GM23248 (cell line): Measurements from ENCODE around the gene PSENEN. TPM values are rescaled to one million over a fixed set of nuclear protein-coding genes. Genes with fewer than 3 reads are reported as not detected.
"Not testable (repeated sequence)": the region's sequence is repeated elsewhere in the genome, so short reads cannot be mapped to it uniquely, and the experiment has no call there.

Experiments
- DNase-seq: peaks from one replicate; pipeline ENCODE4 v3.0.0-alpha.2; 2015
- H2AFZ ChIP-seq: fragments of 200-600 bp; sonication (generic); 2 replicates; pipeline ENCODE4 v1.6.1; 2016; ENCODE audit warnings: antibody characterized with exemption
- H3F3A ChIP-seq: fragments of 200-600 bp; sonication (generic); 2 replicates; pipeline ENCODE4 v1.6.1; 2016; ENCODE audit warnings: mild to moderate bottlenecking, antibody characterized with exemption, mixed run types; ENCODE audit not compliant: insufficient read depth
- H3K27ac ChIP-seq: fragments of 200-600 bp; sonication (generic); 2 replicates; pipeline ENCODE4 v1.5.1; 2016; ENCODE audit warnings: mild to moderate bottlenecking
- H3K27me3 ChIP-seq: fragments of 200-600 bp; sonication (generic); replicated peaks from 2 replicates; pipeline ENCODE4 v1.6.1; 2016; ENCODE audit warnings: mild to moderate bottlenecking; ENCODE audit not compliant: insufficient read depth
- H3K36me3 ChIP-seq: fragments of 200-600 bp; sonication (generic); 2 replicates; pipeline ENCODE4 v1.6.1; 2016; ENCODE audit warnings: low read depth, mild to moderate bottlenecking
- H3K4me1 ChIP-seq: fragments of 200-600 bp; sonication (generic); 2 replicates; pipeline ENCODE4 v1.6.1; 2016; ENCODE audit warnings: mild to moderate bottlenecking; ENCODE audit not compliant: insufficient read depth
- H3K4me2 ChIP-seq: fragments of 200-600 bp; sonication (generic); one replicate; pipeline ENCODE4 v1.6.1; 2016; ENCODE audit warnings: mild to moderate bottlenecking; ENCODE audit not compliant: unreplicated experiment
- H3K4me3 ChIP-seq: fragments of 200-600 bp; sonication (generic); 2 replicates; pipeline ENCODE4 v1.5.1; 2016; ENCODE audit warnings: mild to moderate bottlenecking
- H3K79me2 ChIP-seq: fragments of 200-600 bp; sonication (generic); 2 replicates; pipeline ENCODE4 v1.6.1; 2016; ENCODE audit warnings: mild to moderate bottlenecking; ENCODE audit not compliant: insufficient read depth
- H3K9ac ChIP-seq: fragments of 200-600 bp; sonication (generic); 2 replicates; pipeline ENCODE4 v1.6.1; 2016; ENCODE audit warnings: mild to moderate bottlenecking
- H3K9me2 ChIP-seq: fragments of 200-600 bp; sonication (generic); 2 replicates; pipeline ENCODE4 v1.6.1; 2016; ENCODE audit warnings: mixed run types, mild to moderate bottlenecking, moderate library complexity; ENCODE audit not compliant: insufficient read depth
- H3K9me3 ChIP-seq: fragments of 200-600 bp; sonication (generic); one replicate; pipeline ENCODE4 v1.6.1; 2017; ENCODE audit warnings: low read depth
- H4K20me1 ChIP-seq: fragments of 200-600 bp; sonication (generic); 2 replicates; pipeline ENCODE4 v1.6.0; 2016; ENCODE audit not compliant: insufficient read depth
- EZH2 ChIP-seq: fragments of 200-600 bp; sonication (generic); IDR thresholded peaks from 2 replicates; pipeline ENCODE4 v1.6.1; 2018; ENCODE audit warnings: antibody characterized with exemption, mild to moderate bottlenecking; ENCODE audit not compliant: insufficient read depth, poor library complexity, severe bottlenecking
- EZH2phosphoT487 ChIP-seq: fragments of 200-600 bp; sonication (generic); IDR thresholded peaks from 2 replicates; pipeline ENCODE4 v1.6.1; 2018; ENCODE audit warnings: antibody characterized with exemption, moderate library complexity, mild to moderate bottlenecking, low read depth; ENCODE audit not compliant: insufficient read depth
- WGBS, 2 experiments: methylation state at CpG; one replicate each; pipeline ENCODE4 v1.1.6; 2015 to 2017; ENCODE audit warnings: low lambda C conversion rate in 2 of 2, low coverage in 1 of 2; ENCODE audit errors: missing lambda C conversion rate in 2 of 2; 5-methylcytosine and 5-hydroxymethylcytosine counted together
- in situ Hi-C: fragments of 300-500 bp; cut with MboI; formaldehyde crosslinking; loops from 2 replicates; pipeline ENCODE4 v1.15.0; 2020
- polyA plus RNA-seq: library from polyadenylated mRNA; unstranded; fragments of >200 nt; fragmentation: Nextera tagmentation; extraction: Ambion mirVana; gene quantifications from 2 replicates; pipeline ENCODE4 v1.2.1, GENCODE V29; 2016
- total RNA-seq: library from RNA; depleted of rRNA; stranded (reverse); fragments of >200 nt; shearing (Covaris generic); gene quantifications from 2 replicates; pipeline ENCODE4 v1.2.3, GENCODE V29; 2014

PSENEN gene
- total and polyA plus RNA-seq, 2 experiments from 2014 or later, result 21.6 to 108 TPM

- no peaks in the 10 kb centered on the region for H4K20me1 ChIP-seq
- no peaks in the 10 kb centered on the region for H3F3A ChIP-seq
- H3K79me2 ChIP-seq, result no peaks in the 10 kb centered on the region
- peaks cover 5% of the 10 kb centered on the region; the same call in 1 of the 2 replicates for H3K36me3 ChIP-seq
- H2AFZ ChIP-seq, result no peak overlapping the region
- no peaks in the 10 kb centered on the region for H3K27me3 ChIP-seq
- in situ Hi-C loops, result no loop called here
- TF ChIP-seq EZH2 (no peak), EZH2phosphoT487 (no peak)
- no peaks in the 10 kb centered on the region for H3K4me1 ChIP-seq
- 85 to 92% methylated on average over 5 to 11 of the region's 11 CpGs for WGBS, 2 experiments
- H3K4me2 ChIP-seq, result no peak overlapping the region
- DNase-seq, result no peak
- no peak overlapping the region for H3K4me3 ChIP-seq
- H3K9ac ChIP-seq, result no peak overlapping the region
- no peaks in the 10 kb centered on the region for H3K9me2 ChIP-seq
- no peak overlapping the region for H3K27ac ChIP-seq
- H3K9me3 ChIP-seq, result no peaks in the 10 kb centered on the region
Measured at GRCh38 chr19:35766571-35767104, 21.2 kb downstream of the PSENEN start.

- H4K20me1 ChIP-seq, result no peaks in the 10 kb centered on the region
- in situ Hi-C loops, result no loop called here
- TF ChIP-seq EZH2 (no peak), EZH2phosphoT487 (no peak)
- DNase-seq, result no peak
- H3K9ac ChIP-seq, result no peak overlapping the region
- WGBS, 2 experiments, result 85 to 95% methylated on average over 15 to 34 of the region's 34 CpGs
- no peaks in the 10 kb centered on the region for H3K9me3 ChIP-seq
- H3K4me2 ChIP-seq, result no peak overlapping the region
- no peaks in the 10 kb centered on the region for H3K79me2 ChIP-seq
- no peaks in the 10 kb centered on the region for H3K4me1 ChIP-seq
- H3K9me2 ChIP-seq, result no peaks in the 10 kb centered on the region
- no peaks in the 10 kb centered on the region for H3K27me3 ChIP-seq
- H3K27ac ChIP-seq, result no peak overlapping the region
- H3F3A ChIP-seq, result peaks cover 3% of the 10 kb centered on the region
- no peak overlapping the region for H2AFZ ChIP-seq
- no peak overlapping the region for H3K4me3 ChIP-seq
- H3K36me3 ChIP-seq, result no peaks in the 10 kb centered on the region; the same call in 1 of the 2 replicates
Measured at GRCh38 chr19:35767288-35768081, 22.0 kb downstream of the PSENEN start.

GRCh38 chr19:35768082-35768421, 22.6 kb downstream of the PSENEN start:
- H3K9ac ChIP-seq, result no peak overlapping the region
- H3K36me3 ChIP-seq, result no peaks in the 10 kb centered on the region; the same call in 1 of the 2 replicates
- H3K79me2 ChIP-seq, result no peaks in the 10 kb centered on the region
- TF ChIP-seq EZH2phosphoT487 (no peak), EZH2 (no peak)
- 87 to 94% methylated on average over 15 of the region's 15 CpGs for WGBS, 2 experiments
- no peaks in the 10 kb centered on the region for H3K4me1 ChIP-seq
- DNase-seq, result no peak
- no peaks in the 10 kb centered on the region for H4K20me1 ChIP-seq
- H3K9me3 ChIP-seq, result no peaks in the 10 kb centered on the region
- H3K27ac ChIP-seq, result no peak overlapping the region
- in situ Hi-C loops, result no loop called here
- H3F3A ChIP-seq, result peaks cover 9% of the 10 kb centered on the region
- H3K9me2 ChIP-seq, result no peaks in the 10 kb centered on the region
- no peak overlapping the region for H3K4me2 ChIP-seq
- H3K4me3 ChIP-seq, result no peak overlapping the region
- no peak overlapping the region for H2AFZ ChIP-seq
- H3K27me3 ChIP-seq, result no peaks in the 10 kb centered on the region

- H3K27ac ChIP-seq, H3K36me3 ChIP-seq, H3K4me1 ChIP-seq, H3K4me3 ChIP-seq, H3K9me3 ChIP-seq, H3K27me3 ChIP-seq, H2AFZ ChIP-seq, H3K9ac ChIP-seq, H3K79me2 ChIP-seq, in situ Hi-C loops, H4K20me1 ChIP-seq, H3K4me2 ChIP-seq, DNase-seq, H3K9me2 ChIP-seq: not testable (repeated sequence)
- WGBS, 2 experiments, result 81 to 83% methylated on average over 5 of the region's 5 CpGs
- peaks cover 12% of the 10 kb centered on the region for H3F3A ChIP-seq
Measured at GRCh38 chr19:35772362-35772761, 26.9 kb downstream of the PSENEN start.
